ENCODE results near the gene TMTC1. TPM values are rescaled to one million over a fixed set of nuclear protein-coding genes. Genes with fewer than 3 reads are reported as not detected.

The TMTC1 gene
- total and polyA plus RNA-seq, 2 experiments from 2014 or later, result 4.8 to 24.3 TPM

DNA sequence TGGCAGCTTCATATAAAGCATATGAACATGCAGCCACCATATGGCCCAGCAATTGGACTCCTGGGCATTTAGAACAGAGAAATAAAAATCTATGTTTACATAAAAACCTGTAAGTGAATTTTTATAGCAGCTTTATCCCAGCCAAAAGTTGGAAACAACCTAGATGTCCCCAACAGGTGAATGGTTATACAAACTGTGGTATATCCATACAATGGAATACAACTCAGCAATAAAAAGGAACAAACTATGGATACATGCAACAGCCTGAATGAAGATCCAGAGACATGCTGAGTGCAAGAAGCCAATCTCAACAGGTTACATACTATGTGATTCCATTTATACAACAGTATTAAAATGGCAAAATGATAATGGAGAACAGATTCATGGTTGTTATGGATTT, 3.7 kb downstream of the TMTC1 start (continued):
- TF ChIP-seq, protein P1, sequence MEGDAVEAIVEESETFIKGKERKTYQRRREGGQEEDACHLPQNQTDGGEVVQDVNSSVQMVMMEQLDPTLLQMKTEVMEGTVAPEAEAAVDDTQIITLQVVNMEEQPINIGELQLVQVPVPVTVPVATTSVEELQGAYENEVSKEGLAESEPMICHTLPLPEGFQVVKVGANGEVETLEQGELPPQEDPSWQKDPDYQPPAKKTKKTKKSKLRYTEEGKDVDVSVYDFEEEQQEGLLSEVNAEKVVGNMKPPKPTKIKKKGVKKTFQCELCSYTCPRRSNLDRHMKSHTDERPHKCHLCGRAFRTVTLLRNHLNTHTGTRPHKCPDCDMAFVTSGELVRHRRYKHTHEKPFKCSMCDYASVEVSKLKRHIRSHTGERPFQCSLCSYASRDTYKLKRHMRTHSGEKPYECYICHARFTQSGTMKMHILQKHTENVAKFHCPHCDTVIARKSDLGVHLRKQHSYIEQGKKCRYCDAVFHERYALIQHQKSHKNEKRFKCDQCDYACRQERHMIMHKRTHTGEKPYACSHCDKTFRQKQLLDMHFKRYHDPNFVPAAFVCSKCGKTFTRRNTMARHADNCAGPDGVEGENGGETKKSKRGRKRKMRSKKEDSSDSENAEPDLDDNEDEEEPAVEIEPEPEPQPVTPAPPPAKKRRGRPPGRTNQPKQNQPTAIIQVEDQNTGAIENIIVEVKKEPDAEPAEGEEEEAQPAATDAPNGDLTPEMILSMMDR (conservative IDR thresholded peaks at IDR 0.05; ENCODE audit: low read depth in 2 of 2), result no peak
- TF ChIP-seq, protein P2, sequence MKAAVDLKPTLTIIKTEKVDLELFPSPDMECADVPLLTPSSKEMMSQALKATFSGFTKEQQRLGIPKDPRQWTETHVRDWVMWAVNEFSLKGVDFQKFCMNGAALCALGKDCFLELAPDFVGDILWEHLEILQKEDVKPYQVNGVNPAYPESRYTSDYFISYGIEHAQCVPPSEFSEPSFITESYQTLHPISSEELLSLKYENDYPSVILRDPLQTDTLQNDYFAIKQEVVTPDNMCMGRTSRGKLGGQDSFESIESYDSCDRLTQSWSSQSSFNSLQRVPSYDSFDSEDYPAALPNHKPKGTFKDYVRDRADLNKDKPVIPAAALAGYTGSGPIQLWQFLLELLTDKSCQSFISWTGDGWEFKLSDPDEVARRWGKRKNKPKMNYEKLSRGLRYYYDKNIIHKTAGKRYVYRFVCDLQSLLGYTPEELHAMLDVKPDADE (IDR thresholded peaks at IDR 0.05), result no peak
- TF ChIP-seq, protein P3, sequence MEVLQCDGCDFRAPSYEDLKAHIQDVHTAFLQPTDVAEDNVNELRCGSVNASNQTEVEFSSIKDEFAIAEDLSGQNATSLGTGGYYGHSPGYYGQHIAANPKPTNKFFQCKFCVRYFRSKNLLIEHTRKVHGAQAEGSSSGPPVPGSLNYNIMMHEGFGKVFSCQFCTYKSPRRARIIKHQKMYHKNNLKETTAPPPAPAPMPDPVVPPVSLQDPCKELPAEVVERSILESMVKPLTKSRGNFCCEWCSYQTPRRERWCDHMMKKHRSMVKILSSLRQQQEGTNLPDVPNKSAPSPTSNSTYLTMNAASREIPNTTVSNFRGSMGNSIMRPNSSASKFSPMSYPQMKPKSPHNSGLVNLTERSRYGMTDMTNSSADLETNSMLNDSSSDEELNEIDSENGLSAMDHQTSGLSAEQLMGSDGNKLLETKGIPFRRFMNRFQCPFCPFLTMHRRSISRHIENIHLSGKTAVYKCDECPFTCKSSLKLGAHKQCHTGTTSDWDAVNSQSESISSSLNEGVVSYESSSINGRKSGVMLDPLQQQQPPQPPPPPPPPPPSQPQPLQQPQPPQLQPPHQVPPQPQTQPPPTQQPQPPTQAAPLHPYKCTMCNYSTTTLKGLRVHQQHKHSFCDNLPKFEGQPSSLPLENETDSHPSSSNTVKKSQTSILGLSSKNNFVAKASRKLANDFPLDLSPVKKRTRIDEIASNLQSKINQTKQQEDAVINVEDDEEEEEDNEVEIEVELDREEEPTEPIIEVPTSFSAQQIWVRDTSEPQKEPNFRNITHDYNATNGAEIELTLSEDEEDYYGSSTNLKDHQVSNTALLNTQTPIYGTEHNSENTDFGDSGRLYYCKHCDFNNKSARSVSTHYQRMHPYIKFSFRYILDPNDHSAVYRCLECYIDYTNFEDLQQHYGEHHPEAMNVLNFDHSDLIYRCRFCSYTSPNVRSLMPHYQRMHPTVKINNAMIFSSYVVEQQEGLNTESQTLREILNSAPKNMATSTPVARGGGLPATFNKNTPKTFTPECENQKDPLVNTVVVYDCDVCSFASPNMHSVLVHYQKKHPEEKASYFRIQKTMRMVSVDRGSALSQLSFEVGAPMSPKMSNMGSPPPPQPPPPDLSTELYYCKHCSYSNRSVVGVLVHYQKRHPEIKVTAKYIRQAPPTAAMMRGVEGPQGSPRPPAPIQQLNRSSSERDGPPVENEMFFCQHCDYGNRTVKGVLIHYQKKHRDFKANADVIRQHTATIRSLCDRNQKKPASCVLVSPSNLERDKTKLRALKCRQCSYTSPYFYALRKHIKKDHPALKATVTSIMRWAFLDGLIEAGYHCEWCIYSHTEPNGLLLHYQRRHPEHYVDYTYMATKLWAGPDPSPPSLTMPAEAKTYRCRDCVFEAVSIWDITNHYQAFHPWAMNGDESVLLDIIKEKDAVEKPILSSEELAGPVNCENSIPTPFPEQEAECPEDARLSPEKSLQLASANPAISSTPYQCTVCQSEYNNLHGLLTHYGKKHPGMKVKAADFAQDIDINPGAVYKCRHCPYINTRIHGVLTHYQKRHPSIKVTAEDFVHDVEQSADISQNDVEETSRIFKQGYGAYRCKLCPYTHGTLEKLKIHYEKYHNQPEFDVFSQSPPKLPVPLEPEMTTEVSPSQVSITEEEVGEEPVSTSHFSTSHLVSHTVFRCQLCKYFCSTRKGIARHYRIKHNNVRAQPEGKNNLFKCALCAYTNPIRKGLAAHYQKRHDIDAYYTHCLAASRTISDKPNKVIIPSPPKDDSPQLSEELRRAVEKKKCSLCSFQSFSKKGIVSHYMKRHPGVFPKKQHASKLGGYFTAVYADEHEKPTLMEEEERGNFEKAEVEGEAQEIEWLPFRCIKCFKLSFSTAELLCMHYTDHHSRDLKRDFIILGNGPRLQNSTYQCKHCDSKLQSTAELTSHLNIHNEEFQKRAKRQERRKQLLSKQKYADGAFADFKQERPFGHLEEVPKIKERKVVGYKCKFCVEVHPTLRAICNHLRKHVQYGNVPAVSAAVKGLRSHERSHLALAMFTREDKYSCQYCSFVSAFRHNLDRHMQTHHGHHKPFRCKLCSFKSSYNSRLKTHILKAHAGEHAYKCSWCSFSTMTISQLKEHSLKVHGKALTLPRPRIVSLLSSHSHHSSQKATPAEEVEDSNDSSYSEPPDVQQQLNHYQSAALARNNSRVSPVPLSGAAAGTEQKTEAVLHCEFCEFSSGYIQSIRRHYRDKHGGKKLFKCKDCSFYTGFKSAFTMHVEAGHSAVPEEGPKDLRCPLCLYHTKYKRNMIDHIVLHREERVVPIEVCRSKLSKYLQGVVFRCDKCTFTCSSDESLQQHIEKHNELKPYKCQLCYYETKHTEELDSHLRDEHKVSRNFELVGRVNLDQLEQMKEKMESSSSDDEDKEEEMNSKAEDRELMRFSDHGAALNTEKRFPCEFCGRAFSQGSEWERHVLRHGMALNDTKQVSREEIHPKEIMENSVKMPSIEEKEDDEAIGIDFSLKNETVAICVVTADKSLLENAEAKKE (CRISPR knock-in tag; IDR thresholded peaks at IDR 0.05), result no peak

DNA sequence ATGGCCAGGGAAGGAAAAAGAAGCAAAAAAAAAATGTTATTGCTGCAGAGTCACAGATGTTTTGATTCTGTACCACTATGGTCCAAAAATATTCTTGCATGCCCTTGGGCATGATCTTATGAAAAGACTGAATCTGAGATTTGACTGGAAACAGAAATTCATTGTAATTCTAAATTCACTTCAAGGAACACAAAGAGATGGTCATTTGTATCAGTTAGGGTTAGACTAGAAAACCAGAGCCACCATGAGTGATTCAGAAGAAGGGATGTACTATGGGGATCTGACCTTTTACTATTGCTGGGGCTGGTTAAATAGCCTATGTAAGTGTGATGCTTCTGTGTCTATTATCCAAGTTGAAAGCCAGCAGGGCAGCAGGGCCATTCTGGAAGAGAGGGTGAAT, 5.2 kb downstream of the TMTC1 start:
- Histone ChIP-seq H3K79me2 (replicated peaks; ENCODE audit: insufficient read depth) (peaks cover 88% of the 10 kb centered on the region), H3K4me3 (no peak overlapping the region), H3F3A (replicated peaks; ENCODE audit: low read depth) (no peaks in the 10 kb centered on the region), H4K20me1 (replicated peaks; ENCODE audit: insufficient read depth) (no peaks in the 10 kb centered on the region; the same call in 1 of the 2 replicates), H3K36me3 (ENCODE audit: insufficient read depth) (peaks cover 16% of the 10 kb centered on the region), H3K27me3 (ENCODE audit: insufficient read depth) (peaks cover 24% of the 10 kb centered on the region), H3K4me1 (ENCODE audit: insufficient read depth) (peaks cover 13% of the 10 kb centered on the region), H3K4me2 (no peak overlapping the region), H2AFZ (no peak overlapping the region), H3K27ac (ENCODE audit: low read depth) (no peak overlapping the region), H3K9me2 (ENCODE audit: insufficient read depth) (no peaks in the 10 kb centered on the region)
- DNase-seq (ENCODE audit: low spot score), result no peak
- peaks cover 13% of the 10 kb centered on the region for H3K27me3 Mint-ChIP-seq (ENCODE audit: insufficient read depth, low read depth, poor library complexity)
- no peak overlapping the region; the same call in 1 of the 2 replicates for H3K27ac Mint-ChIP-seq
- peaks cover 50% of the 10 kb centered on the region for H3K9me3 Mint-ChIP-seq
- peaks cover 24% of the 10 kb centered on the region for H3K4me1 Mint-ChIP-seq
- TF ChIP-seq POLR2AphosphoS5 (IDR thresholded peaks at IDR 0.05; ENCODE audit: low read depth) (no peak), CREB1 (CRISPR knock-in tag; IDR thresholded peaks at IDR 0.05; ENCODE audit: low read depth) (no peak)
- TF ChIP-seq, protein P4, sequence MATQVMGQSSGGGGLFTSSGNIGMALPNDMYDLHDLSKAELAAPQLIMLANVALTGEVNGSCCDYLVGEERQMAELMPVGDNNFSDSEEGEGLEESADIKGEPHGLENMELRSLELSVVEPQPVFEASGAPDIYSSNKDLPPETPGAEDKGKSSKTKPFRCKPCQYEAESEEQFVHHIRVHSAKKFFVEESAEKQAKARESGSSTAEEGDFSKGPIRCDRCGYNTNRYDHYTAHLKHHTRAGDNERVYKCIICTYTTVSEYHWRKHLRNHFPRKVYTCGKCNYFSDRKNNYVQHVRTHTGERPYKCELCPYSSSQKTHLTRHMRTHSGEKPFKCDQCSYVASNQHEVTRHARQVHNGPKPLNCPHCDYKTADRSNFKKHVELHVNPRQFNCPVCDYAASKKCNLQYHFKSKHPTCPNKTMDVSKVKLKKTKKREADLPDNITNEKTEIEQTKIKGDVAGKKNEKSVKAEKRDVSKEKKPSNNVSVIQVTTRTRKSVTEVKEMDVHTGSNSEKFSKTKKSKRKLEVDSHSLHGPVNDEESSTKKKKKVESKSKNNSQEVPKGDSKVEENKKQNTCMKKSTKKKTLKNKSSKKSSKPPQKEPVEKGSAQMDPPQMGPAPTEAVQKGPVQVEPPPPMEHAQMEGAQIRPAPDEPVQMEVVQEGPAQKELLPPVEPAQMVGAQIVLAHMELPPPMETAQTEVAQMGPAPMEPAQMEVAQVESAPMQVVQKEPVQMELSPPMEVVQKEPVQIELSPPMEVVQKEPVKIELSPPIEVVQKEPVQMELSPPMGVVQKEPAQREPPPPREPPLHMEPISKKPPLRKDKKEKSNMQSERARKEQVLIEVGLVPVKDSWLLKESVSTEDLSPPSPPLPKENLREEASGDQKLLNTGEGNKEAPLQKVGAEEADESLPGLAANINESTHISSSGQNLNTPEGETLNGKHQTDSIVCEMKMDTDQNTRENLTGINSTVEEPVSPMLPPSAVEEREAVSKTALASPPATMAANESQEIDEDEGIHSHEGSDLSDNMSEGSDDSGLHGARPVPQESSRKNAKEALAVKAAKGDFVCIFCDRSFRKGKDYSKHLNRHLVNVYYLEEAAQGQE (IDR thresholded peaks at IDR 0.05; ENCODE audit: unreplicated experiment), result no peak
- ATAC-seq, result no peak
- H3K36me3 Mint-ChIP-seq (ENCODE audit: low read depth), result peaks cover 69% of the 10 kb centered on the region
- H3K4me3 Mint-ChIP-seq, result no peak overlapping the region
